Thoracic aorta (tissue), 2 donors: ENCODE results near the gene ZFYVE19. TPM values are rescaled to one million over a fixed set of nuclear protein-coding genes. Genes with fewer than 3 reads are reported as not detected.

Source experiments
- ATAC-seq: fragments of 150-250 bp; one replicate; pipeline ENCODE4 v1.8.0; 2017; ENCODE audit warnings: low read depth; ENCODE audit not compliant: insufficient number of reproducible peaks, low FRiP score
- DNase-seq: peaks from one replicate; pipeline ENCODE4 v3.0.0-alpha.2; 2020; ENCODE audit warnings: low spot score
- H3K27ac ChIP-seq, 2 donors: fragments of 200-600 bp; sonication (generic); 1 replicate in 1 of 2; 2 replicates in 1 of 2; pipeline ENCODE4 v1.5.1; 2016; ENCODE audit warnings: mild to moderate bottlenecking in 2 of 2, moderate library complexity in 2 of 2
- H3K27me3 ChIP-seq: fragments of 200-600 bp; sonication (generic); replicated peaks from 2 replicates; pipeline ENCODE4 v1.6.0; 2016; ENCODE audit warnings: mild to moderate bottlenecking; ENCODE audit not compliant: insufficient read depth
- H3K36me3 ChIP-seq: fragments of 200-600 bp; sonication (generic); one replicate; pipeline ENCODE4 v1.5.1; 2016
- H3K4me1 ChIP-seq, 2 donors: fragments of 200-600 bp; sonication (generic); 1 replicate in 1 of 2; 2 replicates in 1 of 2; pipeline versions ENCODE4 v1.5.1 to v1.6.0; 2016; ENCODE audit warnings: low read depth in 2 of 2, mild to moderate bottlenecking in 1 of 2; ENCODE audit not compliant: control insufficient read depth in 1 of 2
- H3K4me3 ChIP-seq: fragments of 200-600 bp; sonication (generic); 2 replicates; pipeline ENCODE4 v1.5.1; 2016; ENCODE audit warnings: mild to moderate bottlenecking
- H3K9me3 ChIP-seq: fragments of 200-600 bp; sonication (generic); 2 replicates; pipeline ENCODE4 v1.5.1; 2016
- CTCF ChIP-seq: fragments of 200-600 bp; sonication (generic); IDR thresholded peaks from one replicate; pipeline ENCODE4 v1.5.1; 2019; ENCODE audit warnings: antibody characterized with exemption
- total RNA-seq, 2 donors: library from RNA; depleted of rRNA; stranded (reverse); fragments of >200 nt; gene quantifications; one replicate each; pipeline versions ENCODE4 v1.1.0 to v1.2.3, GENCODE V29; 2016

Gene ZFYVE19
- total RNA-seq, 2 donors from 2014 or later = 10.9 to 17.3 TPM

DNA sequence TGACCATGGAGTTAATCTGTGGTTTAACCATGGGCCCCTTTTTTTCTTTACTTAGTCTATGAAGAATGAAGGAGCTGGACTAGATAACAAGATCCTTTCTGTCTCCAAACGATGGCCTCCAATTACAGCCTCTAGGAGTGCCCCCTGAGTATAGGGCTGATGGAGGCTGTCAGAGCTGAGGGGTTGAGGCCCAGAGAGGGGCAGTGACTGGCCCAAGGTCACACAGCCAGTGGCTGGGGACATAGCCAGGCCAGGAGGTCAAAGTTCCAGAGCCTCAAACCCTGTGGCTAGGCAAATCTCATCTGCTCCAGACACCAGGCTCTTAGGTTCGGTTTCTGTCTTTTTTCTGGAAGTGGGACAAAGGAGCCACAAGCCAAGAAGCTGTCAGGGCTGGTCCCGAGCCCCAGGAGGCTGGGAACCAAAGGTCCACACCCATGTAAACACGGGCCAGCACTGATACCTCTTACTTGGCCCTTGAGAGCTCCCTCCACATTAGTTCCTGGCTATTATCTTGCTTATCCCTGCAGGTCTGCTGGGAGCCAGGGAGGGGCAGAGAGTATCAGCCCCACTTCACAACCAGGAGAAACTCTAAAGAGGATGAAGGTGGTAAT lies 56.9 kb downstream of the ZFYVE19 start:
- H3K4me3 ChIP-seq = no peak overlapping the region
- no peaks in the 10 kb centered on the region for H3K4me1 ChIP-seq
- H3K27ac ChIP-seq = no peak overlapping the region
- no peaks in the 10 kb centered on the region for H3K9me3 ChIP-seq
- H3K27me3 ChIP-seq = no peaks in the 10 kb centered on the region
- no peak for TF ChIP-seq CTCF
- DNase-seq (no peak), ATAC-seq (no peak)
- H3K36me3 ChIP-seq = no peaks in the 10 kb centered on the region

Other genes starting within 250 kb of the ZFYVE19 start
- 10 to 100 TPM; 15.8 to 53.1 TPM for gene CCDC32, start 242.0 kb upstream of the ZFYVE19 start, total RNA-seq
- 1 to 10 TPM; 9.6 to 9.8 TPM for gene RPUSD2, start 237.8 kb upstream of the ZFYVE19 start, total RNA-seq
- gene KNL1, start 212.8 kb upstream of the ZFYVE19 start, total RNA-seq = 10 to 100 TPM in 1 of 2 donors, under 1 TPM in 1; 0.27 to 11.4 TPM
- gene RAD51, start 111.9 kb upstream of the ZFYVE19 start, total RNA-seq = under 1 TPM in 1 of 2 donors, not detected in 1; 0.27 TPM
- gene RMDN3, start 51.8 kb upstream of the ZFYVE19 start, total RNA-seq = 10 to 100 TPM; 17.2 to 34.5 TPM
- gene GCHFR, start 43.0 kb upstream of the ZFYVE19 start, total RNA-seq = 10 to 100 TPM; 14.1 to 17.2 TPM
- under 1 TPM in 1 of 2 donors, not detected in 1; 0.54 TPM for gene C15orf62, start 37.1 kb upstream of the ZFYVE19 start, total RNA-seq
- gene DNAJC17, start 384 bp downstream of the ZFYVE19 start, total RNA-seq = 10 to 100 TPM in 1 of 2 donors, 1 to 10 TPM in 1; 6.1 to 20.4 TPM
- gene PPP1R14D, start 21.6 kb downstream of the ZFYVE19 start, total RNA-seq = not detected
- gene SPINT1, start 37.0 kb downstream of the ZFYVE19 start, total RNA-seq = 1 to 10 TPM; 4.6 to 4.8 TPM
- not detected for gene RHOV, start 67.1 kb downstream of the ZFYVE19 start, total RNA-seq
- 10 to 100 TPM; 26.0 to 37.9 TPM for gene VPS18, start 87.4 kb downstream of the ZFYVE19 start, total RNA-seq
- gene DLL4, start 122.3 kb downstream of the ZFYVE19 start, total RNA-seq = 10 to 100 TPM in 1 of 2 donors, 1 to 10 TPM in 1; 6.2 to 13.0 TPM
- 1 to 10 TPM; 3.9 to 7.3 TPM for gene CHAC1, start 146.4 kb downstream of the ZFYVE19 start, total RNA-seq